Gastroesophageal sphincter (tissue), 3 donors: ENCODE data around the gene POLR3A.

ENCODE experiments used
- CTCF ChIP-seq, 4 experiments: fragments of 200-600 bp in 2 of 4; fragments of 450-650 bp in 2 of 4; sonication (generic) in 1 of 4; IDR thresholded peaks; one replicate each; pipeline ENCODE4 v1.5.1; 2017 to 2019; ENCODE audit warnings: antibody characterized with exemption in 4 of 4, mild to moderate bottlenecking in 2 of 4, moderate library complexity in 2 of 4
- EP300 ChIP-seq: sonication (generic); formaldehyde crosslinking; IDR thresholded peaks from one replicate; pipeline ENCODE4 v1.6.1; 2017; ENCODE audit warnings: antibody characterized with exemption, mild to moderate bottlenecking
- POLR2A ChIP-seq, 2 donors: fragments of 450-650 bp; IDR thresholded peaks; one replicate each; pipeline ENCODE4 v1.6.1; 2017; ENCODE audit warnings: antibody characterized with exemption in 2 of 2, mild to moderate bottlenecking in 2 of 2, moderate library complexity in 1 of 2
- POLR2AphosphoS5 ChIP-seq: sonication (generic); formaldehyde crosslinking; IDR thresholded peaks from one replicate; pipeline ENCODE4 v1.6.1; 2017; ENCODE audit warnings: antibody characterized with exemption

GRCh38 chr10:77984986-77985385, 44.3 kb downstream of the POLR3A start:
- TF ChIP-seq POLR2A (IDR thresholded peaks at IDR 0.05) (no peak), CTCF (IDR thresholded peaks at IDR 0.05) (no peak), EP300 (no peak), POLR2AphosphoS5 (no peak)
